HepG2 (cell line): ENCODE data around the gene ZMYND8. TPM values are rescaled to one million over a fixed set of nuclear protein-coding genes. Genes with fewer than 3 reads are reported as not detected.

Experiments
- AKNA ChIP-seq: sonication (generic); formaldehyde crosslinking; IDR thresholded peaks from 2 replicates; pipeline ENCODE4 v1.4.0; 2020; ENCODE audit warnings: missing genetic modification reagents, borderline replicate concordance
- ATF5 ChIP-seq: sonication (generic); formaldehyde crosslinking; IDR thresholded peaks from 2 replicates; pipeline ENCODE4 v1.4.0; 2020; ENCODE audit warnings: mild to moderate bottlenecking, low read depth, missing genetic modification reagents
- CEBPG ChIP-seq: IDR thresholded peaks from 2 replicates; pipeline ENCODE4 v1.6.1; 2016
- HMGXB4 ChIP-seq, 2 experiments: sonication (generic) in 1 of 2; formaldehyde crosslinking in 1 of 2; IDR thresholded peaks; 2 replicates each; pipeline versions ENCODE4 v1.4.0 to v1.6.1; 2018 to 2020; ENCODE audit warnings: missing genetic modification reagents in 2 of 2, borderline replicate concordance in 1 of 2, low read depth in 1 of 2, mild to moderate bottlenecking in 1 of 2, missing biosample characterization in 1 of 2
- KAT7 ChIP-seq: IDR thresholded peaks from 2 replicates; pipeline ENCODE4 v1.6.1; 2018; ENCODE audit warnings: borderline replicate concordance, missing compliant biosample characterization
- TBX3 ChIP-seq: fragments of 450-650 bp; IDR thresholded peaks from 2 replicates; pipeline ENCODE4 v1.6.1; 2017; ENCODE audit warnings: antibody characterized with exemption, mild to moderate bottlenecking, inconsistent platforms, borderline replicate concordance
- TFE3 ChIP-seq: IDR thresholded peaks from 2 replicates; pipeline ENCODE4 v1.6.1; 2016
- ZFP1 ChIP-seq: IDR thresholded peaks from 2 replicates; pipeline ENCODE4 v1.6.1; 2016
- ZNF510 ChIP-seq: sonication (generic); formaldehyde crosslinking; IDR thresholded peaks from 2 replicates; pipeline ENCODE4 v1.4.0; 2020; ENCODE audit warnings: low read depth, mild to moderate bottlenecking, missing genetic modification reagents
- ZNF646 ChIP-seq: sonication (generic); formaldehyde crosslinking; IDR thresholded peaks from 2 replicates; pipeline ENCODE4 v1.9.0; 2021; ENCODE audit warnings: mild to moderate bottlenecking, missing genetic modification reagents
- polyA plus RNA-seq, 8 experiments: library from polyadenylated mRNA; depleted of rRNA in 3 of 8; stranded (reverse) in 7 of 8; unstranded in 1 of 8; fragments of >200 nt; fragmentation: Illumina TruSeq in 4 of 8; extraction: Trizol in 4 of 8; gene quantifications; 2 replicates each; pipeline versions ENCODE4 v1.2.1 to v1.2.3, GENCODE V29; 2011 to 2016; ENCODE audit warnings: low read depth in 4 of 8, missing spikeins in 1 of 8, mixed read lengths in 1 of 8; ENCODE audit not compliant: insufficient read depth in 1 of 8
- total RNA-seq, 5 experiments: library from RNA; depleted of rRNA; stranded (reverse); fragments of >200 nt; fragmentation: Illumina TruSeq; extraction: Trizol; gene quantifications; 2 replicates each; pipeline ENCODE4 v1.2.3, GENCODE V29; 2016; ENCODE audit warnings: low read depth in 1 of 5

The ZMYND8 gene
- total and polyA plus RNA-seq, 2 of the 13 experiments (the other 11 are each of a cell fraction or from before 2014, with no cell fraction given): 53.9 to 84.7 TPM

GRCh38 chr20:47359530-47360296, 3.2 kb upstream of the ZMYND8 start (continued):
- TF ChIP-seq TBX3: 0 out of 2 replicates have a peak, but pooled peaks have one; percentile 5
- no peak for TF ChIP-seq KAT7 (CRISPR knock-in tag)
- 0 out of 2 replicates have a peak, but pooled peaks have one; percentile 64 for TF ChIP-seq ATF5 (CRISPR knock-in tag)
- TF ChIP-seq ZNF646: no peak; the same call in 1 of the 2 replicates
- no peak for TF ChIP-seq ZFP1 (CRISPR knock-in tag)
- TF ChIP-seq ZNF510 (CRISPR knock-in tag): peak; percentile 85; the same call in 1 of the 2 replicates
- TF ChIP-seq HMGXB4 (CRISPR knock-in tag; IDR thresholded peaks at IDR 0.05; ENCODE audit: borderline replicate concordance in 1 of 2, low read depth in 1 of 2): no peak
- no peak for TF ChIP-seq CEBPG
- peak; percentile 49 for TF ChIP-seq TFE3
- TF ChIP-seq AKNA (CRISPR knock-in tag): no peak
